Stimulated activated CD4-positive, alpha-beta T cell treated with anti-CD3 and anti-CD28 coated beads, Interleukin-15, amount 100 ng/mL, for 48 hours (primary cell): ENCODE data around the gene PAQR3.

ENCODE experiments used
- DNase-seq, 2 donors: peaks; one replicate each; pipeline ENCODE4 v3.0.0-alpha.2; 2020; ENCODE audit warnings: low read depth in 2 of 2

Gene PAQR3

GRCh38 chr4:78938868-78939666 is at the start of gene PAQR3:
Gene PAQR3 (minus strand): TSS chr4:78939438. CDS start chr4:78939224, 214 bp downstream.
- peak; percentile 61 to 81 for DNase-seq

- DNase-seq, result no peak
These were observed 48.4 kb upstream of the PAQR3 start for GRCh38 chr4:78987683-78988082.

GRCh38 chr4:78984593-78984992 is 45.4 kb upstream of the PAQR3 start:
- no peak for DNase-seq

GRCh38 chr4:78975865-78976264 is 36.6 kb upstream of the PAQR3 start:
- no peak for DNase-seq

- no peak for DNase-seq
These were observed 32.5 kb upstream of the PAQR3 start for GRCh38 chr4:78971776-78972175.

GRCh38 chr4:78971326-78971725 is 32.1 kb upstream of the PAQR3 start:
- no peak for DNase-seq

- DNase-seq, result no peak
These were observed 23.4 kb upstream of the PAQR3 start for GRCh38 chr4:78962597-78963115.

GRCh38 chr4:78960926-78961325 is 21.7 kb upstream of the PAQR3 start:
- DNase-seq, result no peak

GRCh38 chr4:78956975-78957374 is 17.7 kb upstream of the PAQR3 start:
- DNase-seq, result no peak

GRCh38 chr4:78953769-78954666 is 14.8 kb upstream of the PAQR3 start:
- no peak for DNase-seq

- no peak for DNase-seq
These were observed 14.0 kb upstream of the PAQR3 start for GRCh38 chr4:78953231-78953630.

- DNase-seq, result no peak
These were observed 12.7 kb upstream of the PAQR3 start for GRCh38 chr4:78951862-78952472.

GRCh38 chr4:78949735-78950134 is 10.5 kb upstream of the PAQR3 start:
- no peak for DNase-seq

GRCh38 chr4:78945651-78946179 is 6.5 kb upstream of the PAQR3 start:
- no peak for DNase-seq

GRCh38 chr4:78944381-78944780 is 5.1 kb upstream of the PAQR3 start:
- DNase-seq, result no peak

GRCh38 chr4:78940752-78941151 is 1.5 kb upstream of the PAQR3 start:
- no peak for DNase-seq

- no peak for DNase-seq
These were observed 400 bp upstream of the PAQR3 start for GRCh38 chr4:78939667-78940008.

GRCh38 chr4:78938474-78938867 is 767 bp downstream of the PAQR3 start:
- DNase-seq, result no peak

GRCh38 chr4:78937837-78938236 is 1.4 kb downstream of the PAQR3 start:
- DNase-seq, result no peak

- DNase-seq, result no peak
These were observed 2.2 kb downstream of the PAQR3 start for GRCh38 chr4:78936989-78937388.

- DNase-seq, result no peak
These were observed 9.1 kb downstream of the PAQR3 start for GRCh38 chr4:78930016-78930629.

- DNase-seq, result no peak
These were observed 10.4 kb downstream of the PAQR3 start for GRCh38 chr4:78928835-78929234.
